Smooth muscle cell (in vitro differentiated cells): ENCODE measurements around the gene ZNF280D. TPM values are rescaled to one million over a fixed set of nuclear protein-coding genes. Genes with fewer than 3 reads are reported as not detected.
A peak's percentile ranks its signal among the peaks of the same experiment; 100 is the strongest.

Experiments
- DNase-seq: peaks from one replicate; lab custom pipeline; 2025; ENCODE audit not compliant: unreplicated experiment; lab: John Stamatoyannopoulos, UW
- H2AFZ ChIP-seq: fragments of 200-600 bp; sonication (generic); 2 replicates; pipeline ENCODE4 v1.6.0; 2016; ENCODE audit warnings: antibody characterized with exemption, low read depth, mild to moderate bottlenecking
- H3F3A ChIP-seq: fragments of 200-600 bp; sonication (generic); 2 replicates; pipeline ENCODE4 v1.6.0; 2017; ENCODE audit warnings: antibody characterized with exemption, low read depth
- H3K27ac ChIP-seq: fragments of 200-600 bp; sonication (generic); 2 replicates; pipeline ENCODE4 v1.5.1; 2016; ENCODE audit warnings: low read depth, mild to moderate bottlenecking
- H3K27me3 ChIP-seq: fragments of 200-600 bp; sonication (generic); 2 replicates; pipeline ENCODE4 v1.6.1; 2016; ENCODE audit warnings: low read depth, mild to moderate bottlenecking
- H3K36me3 ChIP-seq: fragments of 200-600 bp; sonication (generic); 2 replicates; pipeline ENCODE4 v1.5.1; 2016; ENCODE audit warnings: low read depth
- H3K4me1 ChIP-seq: fragments of 200-600 bp; sonication (generic); 2 replicates; pipeline ENCODE4 v1.5.1; 2016; ENCODE audit warnings: low read depth
- H3K4me2 ChIP-seq: fragments of 200-600 bp; sonication (generic); 2 replicates; pipeline ENCODE4 v1.6.0; 2016; ENCODE audit warnings: mild to moderate bottlenecking
- H3K4me3 ChIP-seq: fragments of 200-600 bp; sonication (generic); 2 replicates; pipeline ENCODE4 v1.5.1; 2016; ENCODE audit warnings: mild to moderate bottlenecking
- H3K79me2 ChIP-seq: fragments of 200-600 bp; sonication (generic); 2 replicates; pipeline ENCODE4 v1.6.0; 2016; ENCODE audit warnings: low read depth, mild to moderate bottlenecking
- H3K9ac ChIP-seq: fragments of 200-600 bp; sonication (generic); 2 replicates; pipeline ENCODE4 v1.6.0; 2016; ENCODE audit warnings: low read depth
- H3K9me3 ChIP-seq: fragments of 200-600 bp; sonication (generic); replicated peaks from 2 replicates; pipeline ENCODE4 v1.5.1; 2016; ENCODE audit warnings: low read depth
- H4K20me1 ChIP-seq: fragments of 200-600 bp; sonication (generic); 2 replicates; pipeline ENCODE4 v1.6.0; 2016; ENCODE audit warnings: low read depth
- CTCF ChIP-seq: fragments of 200-600 bp; sonication (generic); IDR thresholded peaks from 2 replicates; pipeline ENCODE4 v1.5.1; 2017; ENCODE audit warnings: borderline replicate concordance, mild to moderate bottlenecking, antibody characterized with exemption; ENCODE audit not compliant: insufficient read depth, poor library complexity, severe bottlenecking
- WGBS: methylation state at CpG from one replicate; pipeline ENCODE4 v1.1.7; 2016; ENCODE audit warnings: low lambda C conversion rate; 5-methylcytosine and 5-hydroxymethylcytosine counted together
- polyA plus RNA-seq: library from polyadenylated mRNA; unstranded; fragments of >200 nt; fragmentation: Nextera tagmentation; extraction: Ambion mirVana; gene quantifications from 2 replicates; pipeline ENCODE4 v1.2.1, GENCODE V29; 2016
- total RNA-seq: library from RNA; depleted of rRNA; stranded (reverse); fragments of >200 nt; gene quantifications from 2 replicates; pipeline ENCODE4 v1.2.3, GENCODE V29; 2014

The ZNF280D gene
- total and polyA plus RNA-seq, 2 experiments from 2014 or later, result 0.94 to 4.3 TPM

- Histone ChIP-seq H3K4me3 (no peak overlapping the region), H4K20me1 (no peaks in the 10 kb centered on the region), H3K9me3 (no peaks in the 10 kb centered on the region), H3K4me1 (no peaks in the 10 kb centered on the region), H3K27ac (no peak overlapping the region), H3K79me2 (no peaks in the 10 kb centered on the region), H3K4me2 (no peak overlapping the region), H2AFZ (no peak overlapping the region), H3K9ac (no peak overlapping the region), H3F3A (no peaks in the 10 kb centered on the region), H3K27me3 (no peaks in the 10 kb centered on the region), H3K36me3 (no peaks in the 10 kb centered on the region)
- DNase-seq, result no peak
- TF ChIP-seq CTCF, result no peak
- 83% methylated on average over 4 of the region's 4 CpGs for WGBS
Measured at GRCh38 chr15:56739474-56739873, 6.2 kb upstream of the ZNF280D start.

- Histone ChIP-seq H3K36me3 (no peaks in the 10 kb centered on the region), H3K4me2 (no peak overlapping the region), H4K20me1 (no peaks in the 10 kb centered on the region), H3K4me1 (no peaks in the 10 kb centered on the region), H3K27ac (no peak overlapping the region), H3K9ac (no peak overlapping the region), H3K9me3 (no peaks in the 10 kb centered on the region), H3F3A (no peaks in the 10 kb centered on the region), H3K27me3 (no peaks in the 10 kb centered on the region), H3K79me2 (no peaks in the 10 kb centered on the region), H3K4me3 (no peak overlapping the region), H2AFZ (no peak overlapping the region)
- no peak for DNase-seq
- TF ChIP-seq CTCF, result no peak
- WGBS, result 85% methylated on average over 1 of the region's 1 CpG
Measured at GRCh38 chr15:56737791-56738190, 4.5 kb upstream of the ZNF280D start.

GRCh38 chr15:56736881-56737707 is 3.8 kb upstream of the ZNF280D start:
- Histone ChIP-seq H3F3A (no peaks in the 10 kb centered on the region), H3K4me2 (no peak overlapping the region), H4K20me1 (no peaks in the 10 kb centered on the region), H3K27me3 (no peaks in the 10 kb centered on the region), H2AFZ (no peak overlapping the region), H3K9ac (no peak overlapping the region), H3K4me3 (no peak overlapping the region), H3K79me2 (no peaks in the 10 kb centered on the region), H3K9me3 (no peaks in the 10 kb centered on the region), H3K36me3 (no peaks in the 10 kb centered on the region), H3K27ac (peak overlapping the region; percentile 30), H3K4me1 (no peaks in the 10 kb centered on the region)
- WGBS, result 34% methylated on average over 5 of the region's 5 CpGs
- DNase-seq, result no peak
- no peak for TF ChIP-seq CTCF

- no peaks in the 10 kb centered on the region for H3K79me2 ChIP-seq
- H3K9me3 ChIP-seq, result no peaks in the 10 kb centered on the region
- WGBS, result 78% methylated on average over 6 of the region's 6 CpGs
- H3K4me3 ChIP-seq, result no peak overlapping the region
- H4K20me1 ChIP-seq, result no peaks in the 10 kb centered on the region
- peak overlapping the region; percentile 30 for H3K27ac ChIP-seq
- DNase-seq, result no peak
- H3K4me2 ChIP-seq, result no peak overlapping the region
- TF ChIP-seq CTCF, result no peak
- H3K27me3 ChIP-seq, result no peaks in the 10 kb centered on the region
- no peak overlapping the region for H3K9ac ChIP-seq
- no peaks in the 10 kb centered on the region for H3F3A ChIP-seq
- H3K4me1 ChIP-seq, result no peaks in the 10 kb centered on the region
- no peak overlapping the region for H2AFZ ChIP-seq
- H3K36me3 ChIP-seq, result no peaks in the 10 kb centered on the region
Measured at GRCh38 chr15:56736308-56736707, 3.0 kb upstream of the ZNF280D start.
